GM21529 (cell line): Measurements from ENCODE around the gene CLTCL1.
A peak's percentile ranks its signal among the peaks of the same experiment; 100 is the strongest.
"Not testable (repeated sequence)": the region's sequence is repeated elsewhere in the genome, so short reads cannot be mapped to it uniquely, and the experiment has no call there.

Source experiments
- ATAC-seq: cut with Tn5 transposase; IDR thresholded peaks from one replicate; pipeline ENCODE4 v1.9.1; 2021; ENCODE audit not compliant: unreplicated experiment

CLTCL1 gene

GRCh38 chr22:19291580-19292457 is at the start of gene CLTCL1:
Gene CLTCL1, minus strand, starts transcription at chr22:19291719. Its CDS starts 78 bp downstream, at chr22:19291641.
- peak; percentile 49 for ATAC-seq

GRCh38 chr22:19337137-19337536 is 45.6 kb upstream of the CLTCL1 start:
- no peak for ATAC-seq

- no peak for ATAC-seq
Measured at GRCh38 chr22:19336133-19337075, 44.9 kb upstream of the CLTCL1 start.

- no peak for ATAC-seq
Measured at GRCh38 chr22:19331975-19332374, 40.5 kb upstream of the CLTCL1 start.

- no peak for ATAC-seq
Measured at GRCh38 chr22:19331474-19331873, 40.0 kb upstream of the CLTCL1 start.

- no peak for ATAC-seq
Measured at GRCh38 chr22:19330865-19331418, 39.4 kb upstream of the CLTCL1 start.

- not testable (repeated sequence) for ATAC-seq
Measured at GRCh38 chr22:19330205-19330604, 38.7 kb upstream of the CLTCL1 start.

- ATAC-seq, result no peak
Measured at GRCh38 chr22:19329454-19329853, 37.9 kb upstream of the CLTCL1 start.

- no peak for ATAC-seq
Measured at GRCh38 chr22:19325296-19325948, 33.9 kb upstream of the CLTCL1 start.

GRCh38 chr22:19323420-19323819 is 31.9 kb upstream of the CLTCL1 start:
- not testable (repeated sequence) for ATAC-seq

- ATAC-seq, result no peak
Measured at GRCh38 chr22:19321757-19322156, 30.2 kb upstream of the CLTCL1 start.

GRCh38 chr22:19320136-19320535 is 28.6 kb upstream of the CLTCL1 start:
- not testable (repeated sequence) for ATAC-seq

- no peak for ATAC-seq
Measured at GRCh38 chr22:19319281-19319680, 27.8 kb upstream of the CLTCL1 start.

GRCh38 chr22:19317865-19318264 is 26.3 kb upstream of the CLTCL1 start:
- ATAC-seq, result no peak

GRCh38 chr22:19307872-19308271 is 16.4 kb upstream of the CLTCL1 start:
- ATAC-seq, result no peak

GRCh38 chr22:19306535-19306934 is 15.0 kb upstream of the CLTCL1 start:
- not testable (repeated sequence) for ATAC-seq

GRCh38 chr22:19304547-19304946 is 13.0 kb upstream of the CLTCL1 start:
- no peak for ATAC-seq

- no peak for ATAC-seq
Measured at GRCh38 chr22:19303785-19304184, 12.3 kb upstream of the CLTCL1 start.

GRCh38 chr22:19295733-19296132 is 4.2 kb upstream of the CLTCL1 start:
- no peak for ATAC-seq

GRCh38 chr22:19292458-19293230 is 1.1 kb upstream of the CLTCL1 start:
- ATAC-seq, result no peak
